ENCODE measurements around the gene SMAD9.

Gene SMAD9

DNA sequence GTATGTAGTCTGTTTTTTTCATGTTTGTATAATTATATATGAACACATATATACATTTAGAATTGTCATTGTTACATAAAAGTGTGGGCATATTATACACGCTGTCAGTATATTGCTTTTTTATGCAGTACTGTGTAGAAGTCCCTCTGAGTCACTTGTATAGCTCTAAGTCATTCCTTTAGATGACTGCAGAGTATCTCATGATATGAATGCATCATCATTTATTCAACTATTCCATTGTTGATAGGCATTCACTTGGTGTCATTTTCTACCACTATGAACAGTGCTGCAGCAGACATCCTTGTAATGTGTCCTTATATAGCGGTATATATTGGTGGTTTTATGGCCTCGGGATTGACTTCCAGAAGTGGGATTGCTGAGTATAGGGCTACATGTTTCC is 85.7 kb downstream of the SMAD9 start:
- TF ChIP-seq, protein P1, sequence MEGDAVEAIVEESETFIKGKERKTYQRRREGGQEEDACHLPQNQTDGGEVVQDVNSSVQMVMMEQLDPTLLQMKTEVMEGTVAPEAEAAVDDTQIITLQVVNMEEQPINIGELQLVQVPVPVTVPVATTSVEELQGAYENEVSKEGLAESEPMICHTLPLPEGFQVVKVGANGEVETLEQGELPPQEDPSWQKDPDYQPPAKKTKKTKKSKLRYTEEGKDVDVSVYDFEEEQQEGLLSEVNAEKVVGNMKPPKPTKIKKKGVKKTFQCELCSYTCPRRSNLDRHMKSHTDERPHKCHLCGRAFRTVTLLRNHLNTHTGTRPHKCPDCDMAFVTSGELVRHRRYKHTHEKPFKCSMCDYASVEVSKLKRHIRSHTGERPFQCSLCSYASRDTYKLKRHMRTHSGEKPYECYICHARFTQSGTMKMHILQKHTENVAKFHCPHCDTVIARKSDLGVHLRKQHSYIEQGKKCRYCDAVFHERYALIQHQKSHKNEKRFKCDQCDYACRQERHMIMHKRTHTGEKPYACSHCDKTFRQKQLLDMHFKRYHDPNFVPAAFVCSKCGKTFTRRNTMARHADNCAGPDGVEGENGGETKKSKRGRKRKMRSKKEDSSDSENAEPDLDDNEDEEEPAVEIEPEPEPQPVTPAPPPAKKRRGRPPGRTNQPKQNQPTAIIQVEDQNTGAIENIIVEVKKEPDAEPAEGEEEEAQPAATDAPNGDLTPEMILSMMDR (IDR thresholded peaks at IDR 0.05; ENCODE audit: extremely low read depth, missing control alignments): no peak
- no peak for DNase-seq (ENCODE audit: low spot score)

- TF ChIP-seq, protein P1 (IDR thresholded peaks at IDR 0.05; ENCODE audit: extremely low read depth, missing control alignments): no peak
- DNase-seq (ENCODE audit: low spot score): no peak
Measured at GRCh38 chr13:36831291-36831690, 88.7 kb downstream of the SMAD9 start.

GRCh38 chr13:36829753-36830152 is 90.3 kb downstream of the SMAD9 start:
- TF ChIP-seq, protein P1 (IDR thresholded peaks at IDR 0.05; ENCODE audit: extremely low read depth, missing control alignments): no peak
- no peak for DNase-seq (ENCODE audit: low spot score)

GRCh38 chr13:36822785-36823184 is 97.3 kb downstream of the SMAD9 start:
- TF ChIP-seq, protein P1 (IDR thresholded peaks at IDR 0.05; ENCODE audit: extremely low read depth, missing control alignments): no peak
- DNase-seq (ENCODE audit: low spot score): no peak

DNA sequence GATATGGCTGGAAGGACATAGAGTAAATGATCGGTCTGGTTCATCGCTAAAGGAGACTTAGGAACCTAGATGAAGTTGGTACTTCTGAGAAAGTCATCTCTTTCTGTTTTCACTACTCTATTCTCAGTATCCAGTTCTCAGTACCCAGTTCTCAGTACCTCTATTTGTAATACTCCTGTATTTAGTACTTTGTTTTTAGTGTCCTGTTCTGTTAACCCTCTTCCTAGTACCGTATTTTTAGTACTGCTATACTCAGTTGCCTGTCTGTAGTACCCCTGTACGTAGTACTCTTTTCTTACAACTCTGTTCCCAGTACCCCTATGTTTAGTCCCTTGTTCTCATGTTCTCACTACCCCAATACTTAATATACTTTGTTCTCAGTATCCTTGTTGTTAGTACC is 99.8 kb downstream of the SMAD9 start:
- DNase-seq (ENCODE audit: low spot score): peak; percentile 57
- TF ChIP-seq, protein P1 (IDR thresholded peaks at IDR 0.05; ENCODE audit: extremely low read depth, missing control alignments): no peak

DNA sequence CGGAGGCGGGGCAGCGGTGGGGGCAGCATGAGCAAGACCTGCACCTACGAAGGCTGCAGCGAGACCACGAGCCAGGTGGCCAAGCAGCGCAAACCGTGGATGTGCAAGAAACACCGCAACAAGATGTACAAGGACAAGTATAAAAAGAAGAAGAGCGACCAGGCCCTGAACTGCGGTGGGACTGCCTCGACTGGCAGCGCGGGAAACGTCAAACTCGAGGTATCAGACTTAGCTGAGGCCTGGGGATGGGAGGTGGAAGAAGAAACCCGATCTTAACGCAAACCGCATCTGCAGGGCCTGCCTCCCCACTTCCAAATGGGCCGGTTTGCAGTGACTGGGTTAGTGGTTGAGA is 100.3 kb downstream of the SMAD9 start:
- no peak for DNase-seq (ENCODE audit: low spot score)
- TF ChIP-seq, protein P1 (IDR thresholded peaks at IDR 0.05; ENCODE audit: extremely low read depth, missing control alignments): no peak

DNA sequence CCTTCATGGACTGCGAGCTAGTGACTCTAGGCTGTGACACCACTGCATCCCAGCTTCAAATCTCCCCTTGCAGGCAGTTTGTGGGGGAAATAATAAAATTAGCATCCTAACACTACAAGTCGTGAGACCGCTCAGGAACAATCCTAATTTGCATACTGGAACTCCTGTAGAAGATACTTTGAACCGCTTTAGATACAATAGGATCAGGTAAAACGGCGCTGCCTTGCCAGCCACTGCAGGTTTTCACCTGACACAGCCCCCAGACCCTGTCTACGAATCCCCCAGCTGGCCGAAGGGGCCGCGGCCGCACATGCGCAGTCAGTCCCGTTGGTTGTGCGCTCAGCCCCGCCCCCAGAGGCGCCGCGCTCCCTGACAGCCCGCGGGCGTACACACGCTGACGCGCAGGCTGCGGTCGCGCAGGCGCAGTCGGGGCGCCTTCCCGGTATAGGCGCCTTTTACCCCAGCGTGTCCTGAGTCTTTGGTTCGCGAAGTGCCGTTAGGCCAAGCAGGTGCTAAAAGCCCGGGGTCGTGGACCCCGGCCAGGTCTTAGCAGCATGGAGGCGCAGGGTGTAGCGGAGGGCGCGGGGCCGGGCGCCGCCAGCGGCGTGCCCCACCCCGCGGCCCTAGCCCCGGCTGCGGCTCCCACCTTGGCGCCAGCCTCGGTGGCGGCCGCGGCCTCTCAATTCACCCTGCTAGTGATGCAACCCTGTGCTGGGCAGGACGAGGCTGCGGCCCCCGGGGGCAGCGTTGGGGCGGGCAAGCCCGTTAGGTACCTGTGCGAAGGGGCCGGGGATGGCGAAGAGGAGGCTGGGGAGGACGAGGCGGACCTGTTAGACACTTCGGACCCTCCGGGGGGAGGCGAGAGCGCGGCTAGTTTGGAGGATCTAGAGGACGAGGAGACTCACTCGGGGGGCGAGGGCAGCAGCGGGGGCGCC is 101.0 kb downstream of the SMAD9 start, which contains the start of gene RFXAP:
Gene RFXAP (plus strand): TSS at position 419 of the 935 bp plus-strand sequence. CDS start 136 bp downstream, at position 555.
- peak; percentile 96 for DNase-seq (ENCODE audit: low spot score)
- TF ChIP-seq, protein P1 (IDR thresholded peaks at IDR 0.05; ENCODE audit: extremely low read depth, missing control alignments): no peak

Measured in GM20000 (cell line).